ENCODE data around the gene PPM1H. TPM values are rescaled to one million over a fixed set of nuclear protein-coding genes. Genes with fewer than 3 reads are reported as not detected.

PPM1H gene
- total RNA-seq, 1 donor from 2014 or later: 0.49 TPM

- Histone ChIP-seq H3K36me3 (no peaks in the 10 kb centered on the region), H3K4me1 (peaks cover 3% of the 10 kb centered on the region), H3K4me3 (no peak overlapping the region), H3K9me3 (no peaks in the 10 kb centered on the region), H3K27ac (no peak overlapping the region), H3K27me3 (no peaks in the 10 kb centered on the region)
- intact Hi-C loops (cut with DNase I): no loop called here
- no peak for TF ChIP-seq CTCF (IDR thresholded peaks at IDR 0.05)
- TF ChIP-seq POLR2AphosphoS5 (IDR thresholded peaks at IDR 0.05; ENCODE audit: insufficient read depth in 1 of 2, low read depth in 1 of 2): no peak
- TF ChIP-seq POLR2A (IDR thresholded peaks at IDR 0.05): no peak
- DNase-seq (ENCODE audit: extremely low spot score in 2 of 2): no peak
These were observed 196.8 kb downstream of the PPM1H start for GRCh38 chr12:62738105-62738504.

- no peak overlapping the region for H3K4me3 ChIP-seq
- DNase-seq (ENCODE audit: extremely low spot score in 2 of 2): no peak
- peaks cover 8% of the 10 kb centered on the region for H3K4me1 ChIP-seq
- TF ChIP-seq POLR2A (IDR thresholded peaks at IDR 0.05): no peak
- TF ChIP-seq POLR2AphosphoS5 (IDR thresholded peaks at IDR 0.05; ENCODE audit: insufficient read depth in 1 of 2, low read depth in 1 of 2): no peak
- no peak for TF ChIP-seq CTCF (IDR thresholded peaks at IDR 0.05)
- H3K9me3 ChIP-seq: no peaks in the 10 kb centered on the region
- no peaks in the 10 kb centered on the region for H3K36me3 ChIP-seq
- H3K27ac ChIP-seq: no peak overlapping the region
- intact Hi-C loops (cut with DNase I): no loop called here
- H3K27me3 ChIP-seq: no peaks in the 10 kb centered on the region
These were observed 197.3 kb downstream of the PPM1H start for GRCh38 chr12:62737615-62738014.

- intact Hi-C loops (cut with DNase I): no loop called here
- DNase-seq (ENCODE audit: extremely low spot score in 2 of 2): no peak
- Histone ChIP-seq H3K36me3 (no peaks in the 10 kb centered on the region), H3K4me1 (peaks cover 12% of the 10 kb centered on the region), H3K9me3 (no peaks in the 10 kb centered on the region), H3K27ac (no peak overlapping the region), H3K4me3 (no peak overlapping the region), H3K27me3 (no peaks in the 10 kb centered on the region)
- no peak for TF ChIP-seq CTCF (IDR thresholded peaks at IDR 0.05)
These were observed 197.8 kb downstream of the PPM1H start for GRCh38 chr12:62737188-62737587.

- TF ChIP-seq POLR2A (IDR thresholded peaks at IDR 0.05) (no peak), POLR2AphosphoS5 (IDR thresholded peaks at IDR 0.05; ENCODE audit: insufficient read depth in 1 of 2, low read depth in 1 of 2) (no peak), CTCF (IDR thresholded peaks at IDR 0.05) (no peak)
- Histone ChIP-seq H3K4me3 (no peak overlapping the region), H3K4me1 (peaks cover 18% of the 10 kb centered on the region), H3K9me3 (no peaks in the 10 kb centered on the region), H3K36me3 (no peaks in the 10 kb centered on the region), H3K27ac (no peak overlapping the region), H3K27me3 (no peaks in the 10 kb centered on the region)
- no peak for DNase-seq (ENCODE audit: extremely low spot score in 2 of 2)
- intact Hi-C loops (cut with DNase I): no loop called here
These were observed 198.4 kb downstream of the PPM1H start for GRCh38 chr12:62736596-62736995.

GRCh38 chr12:62732861-62733427, 202.0 kb downstream of the PPM1H start:
- no peaks in the 10 kb centered on the region for H3K36me3 ChIP-seq
- no peaks in the 10 kb centered on the region for H3K9me3 ChIP-seq
- H3K27me3 ChIP-seq: no peaks in the 10 kb centered on the region
- H3K27ac ChIP-seq: no peak overlapping the region
- no peak overlapping the region for H3K4me3 ChIP-seq
- DNase-seq (ENCODE audit: extremely low spot score in 2 of 2): no peak
- no peak for TF ChIP-seq CTCF (IDR thresholded peaks at IDR 0.05)
- TF ChIP-seq POLR2A (IDR thresholded peaks at IDR 0.05): no peak
- TF ChIP-seq POLR2AphosphoS5 (IDR thresholded peaks at IDR 0.05; ENCODE audit: insufficient read depth in 1 of 2, low read depth in 1 of 2): no peak
- H3K4me1 ChIP-seq: peaks cover 26% of the 10 kb centered on the region
- intact Hi-C loops (cut with DNase I): no loop called here

Measured in vagina (tissue), 2 donors.